ENCODE data around the gene STPG2. TPM values are rescaled to one million over a fixed set of nuclear protein-coding genes. Genes with fewer than 3 reads are reported as not detected.
"Not testable (repeated sequence)": the region's sequence is repeated elsewhere in the genome, so short reads cannot be mapped to it uniquely, and the experiment has no call there.

STPG2 gene
- total RNA-seq, 2 donors from 2014 or later, result 0.77 to 1.1 TPM

- H3K4me1 ChIP-seq (replicated peaks), result no peaks in the 10 kb centered on the region
- WGBS, result 90% methylated on average over 13 of the region's 13 CpGs
- DNase-seq (ENCODE audit: low spot score), result no peak
- TF ChIP-seq POLR2AphosphoS5 (IDR thresholded peaks at IDR 0.05) (no peak), POLR2A (IDR thresholded peaks at IDR 0.05) (no peak)
- TF ChIP-seq, protein P1, sequence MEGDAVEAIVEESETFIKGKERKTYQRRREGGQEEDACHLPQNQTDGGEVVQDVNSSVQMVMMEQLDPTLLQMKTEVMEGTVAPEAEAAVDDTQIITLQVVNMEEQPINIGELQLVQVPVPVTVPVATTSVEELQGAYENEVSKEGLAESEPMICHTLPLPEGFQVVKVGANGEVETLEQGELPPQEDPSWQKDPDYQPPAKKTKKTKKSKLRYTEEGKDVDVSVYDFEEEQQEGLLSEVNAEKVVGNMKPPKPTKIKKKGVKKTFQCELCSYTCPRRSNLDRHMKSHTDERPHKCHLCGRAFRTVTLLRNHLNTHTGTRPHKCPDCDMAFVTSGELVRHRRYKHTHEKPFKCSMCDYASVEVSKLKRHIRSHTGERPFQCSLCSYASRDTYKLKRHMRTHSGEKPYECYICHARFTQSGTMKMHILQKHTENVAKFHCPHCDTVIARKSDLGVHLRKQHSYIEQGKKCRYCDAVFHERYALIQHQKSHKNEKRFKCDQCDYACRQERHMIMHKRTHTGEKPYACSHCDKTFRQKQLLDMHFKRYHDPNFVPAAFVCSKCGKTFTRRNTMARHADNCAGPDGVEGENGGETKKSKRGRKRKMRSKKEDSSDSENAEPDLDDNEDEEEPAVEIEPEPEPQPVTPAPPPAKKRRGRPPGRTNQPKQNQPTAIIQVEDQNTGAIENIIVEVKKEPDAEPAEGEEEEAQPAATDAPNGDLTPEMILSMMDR (IDR thresholded peaks at IDR 0.05), result no peak
- no peaks in the 10 kb centered on the region for H3K36me3 ChIP-seq
- no peak overlapping the region for H3K27ac ChIP-seq
- H3K27me3 ChIP-seq (replicated peaks; ENCODE audit: insufficient read depth), result no peaks in the 10 kb centered on the region
- H3K4me3 ChIP-seq, result no peak overlapping the region
- intact Hi-C loops (cut with DNase I), result no loop called here
- no peaks in the 10 kb centered on the region for H3K9me3 ChIP-seq
Measured at GRCh38 chr4:97917115-97917514, 226.2 kb downstream of the STPG2 start.

DNA sequence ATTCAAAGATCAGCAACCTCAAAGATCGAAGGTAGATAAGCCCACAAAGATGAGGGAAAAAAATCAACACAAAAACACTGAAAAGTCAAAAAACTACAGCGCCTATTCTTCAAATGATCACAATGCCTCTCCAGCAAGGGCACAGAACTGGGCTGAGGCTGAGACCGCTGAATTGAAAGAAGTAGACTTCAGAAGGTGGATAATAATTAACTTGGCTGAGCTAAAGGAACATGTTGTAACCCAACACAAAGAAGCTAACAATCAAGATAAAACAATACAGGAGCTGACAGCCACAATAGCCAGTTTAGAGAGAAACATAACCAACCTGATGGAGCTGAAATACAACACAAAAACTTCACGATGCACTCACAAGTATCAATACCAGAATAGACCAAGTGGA lies 231.1 kb downstream of the STPG2 start:
- Histone ChIP-seq H3K27ac (no peak overlapping the region), H3K4me1 (replicated peaks) (no peaks in the 10 kb centered on the region), H3K36me3 (no peaks in the 10 kb centered on the region), H3K4me3 (no peak overlapping the region), H3K9me3 (no peaks in the 10 kb centered on the region), H3K27me3 (replicated peaks; ENCODE audit: insufficient read depth) (no peaks in the 10 kb centered on the region)
- WGBS, result 57% methylated on average over 4 of the region's 4 CpGs
- no peak for TF ChIP-seq POLR2A (IDR thresholded peaks at IDR 0.05)
- TF ChIP-seq, protein P1 (IDR thresholded peaks at IDR 0.05), result no peak
- intact Hi-C loops (cut with DNase I), result no loop called here
- DNase-seq (ENCODE audit: low spot score), result no peak

GRCh38 chr4:97911236-97911906 lies 231.9 kb downstream of the STPG2 start:
- no peak for TF ChIP-seq POLR2AphosphoS5 (IDR thresholded peaks at IDR 0.05)
- TF ChIP-seq, protein P1 (IDR thresholded peaks at IDR 0.05), result no peak
- no peak for TF ChIP-seq POLR2A (IDR thresholded peaks at IDR 0.05)
- H3K36me3 ChIP-seq, result no peaks in the 10 kb centered on the region
- H3K27ac ChIP-seq, result no peak overlapping the region
- DNase-seq (ENCODE audit: low spot score), result no peak
- no peaks in the 10 kb centered on the region for H3K4me1 ChIP-seq (replicated peaks)
- WGBS, result 82% methylated on average over 14 of the region's 14 CpGs
- no peaks in the 10 kb centered on the region for H3K27me3 ChIP-seq (replicated peaks; ENCODE audit: insufficient read depth)
- no peak overlapping the region for H3K4me3 ChIP-seq
- intact Hi-C loops (cut with DNase I), result no loop called here
- H3K9me3 ChIP-seq, result no peaks in the 10 kb centered on the region

DNA sequence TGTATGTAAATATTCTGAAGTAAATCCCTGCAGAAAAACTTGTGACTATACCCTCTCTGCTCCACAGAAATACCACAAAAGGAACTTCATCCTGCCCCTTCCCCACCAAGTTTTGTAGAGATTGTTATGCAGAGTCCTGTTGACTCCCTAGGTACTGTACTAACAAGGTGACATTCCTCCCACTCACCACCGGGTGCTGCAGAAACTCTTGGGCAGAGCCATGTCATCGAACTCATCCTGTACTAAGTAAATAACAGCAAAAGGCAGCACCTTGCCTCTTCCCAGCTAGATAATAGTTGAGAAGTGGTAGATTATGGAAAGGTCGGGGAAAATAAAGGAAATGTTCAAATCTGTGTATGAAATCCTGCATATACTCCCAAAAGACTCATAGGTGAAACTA lies 233.3 kb downstream of the STPG2 start:
- intact Hi-C loops (cut with DNase I), result no loop called here
- DNase-seq (ENCODE audit: low spot score), result no peak
- no peaks in the 10 kb centered on the region for H3K36me3 ChIP-seq
- no peak overlapping the region for H3K27ac ChIP-seq
- no peaks in the 10 kb centered on the region for H3K4me1 ChIP-seq (replicated peaks)
- no peaks in the 10 kb centered on the region for H3K27me3 ChIP-seq (replicated peaks; ENCODE audit: insufficient read depth)
- WGBS, result 45% methylated on average over 3 of the region's 3 CpGs
- TF ChIP-seq, protein P1 (IDR thresholded peaks at IDR 0.05), result no peak
- TF ChIP-seq POLR2AphosphoS5 (IDR thresholded peaks at IDR 0.05), result no peak
- TF ChIP-seq POLR2A (IDR thresholded peaks at IDR 0.05), result no peak
- no peak overlapping the region for H3K4me3 ChIP-seq
- no peaks in the 10 kb centered on the region for H3K9me3 ChIP-seq

GRCh38 chr4:97903436-97904189 lies 239.7 kb downstream of the STPG2 start:
- H3K4me1 ChIP-seq (replicated peaks); H3K4me3 ChIP-seq; H3K27me3 ChIP-seq (replicated peaks; ENCODE audit: insufficient read depth); H3K27ac ChIP-seq; H3K9me3 ChIP-seq; H3K36me3 ChIP-seq; DNase-seq (ENCODE audit: low spot score); intact Hi-C loops (cut with DNase I): not testable (repeated sequence)
- 82% methylated on average over 23 of the region's 23 CpGs for WGBS

Measured in prostate gland (tissue), 2 donors.